PC-9 (cell line): ENCODE results near the gene PHLDA3. TPM values are rescaled to one million over a fixed set of nuclear protein-coding genes. Genes with fewer than 3 reads are reported as not detected.

Experiments used
- Bru-seq: library from RNA; stranded (reverse); fragments of 400-500 nt; gene quantifications from one replicate; lab custom pipeline; 2021; lab: Mats Ljungman, UMichigan
- BruChase-seq, 2 experiments: library from RNA; stranded (reverse); fragments of 400-500 nt; gene quantifications; one replicate each; lab custom pipeline; 2021; lab: Mats Ljungman, UMichigan
- BruUV-seq: library from RNA; stranded (reverse); fragments of 400-500 nt; replicated peaks from 2 replicates; lab custom pipeline; 2021; lab: Mats Ljungman, UMichigan
- CTCF ChIA-PET: fragments of 300-600 bp; sonication (Branson Sonifier 250); formaldehyde crosslinking; loops from one replicate; lab custom pipeline; 2022; ENCODE audit warnings: antibody characterized with exemption; lab: Charles Lee
- POLR2A ChIA-PET: fragments of 300-600 bp; sonication (Branson Sonifier 250); formaldehyde crosslinking; loops from one replicate; lab custom pipeline; 2022; ENCODE audit warnings: antibody characterized with exemption; ENCODE audit not compliant: unreplicated experiment; lab: Charles Lee
- DNase-seq, 2 experiments: peaks; one replicate each; pipeline versions ENCODE4 v3.0.0 to v3.0.0-alpha.2; 2015 to 2022; ENCODE audit warnings: mixed read lengths in 1 of 2
- H2AFZ ChIP-seq: fragments of 200-600 bp; sonication (generic); 2 replicates; pipeline ENCODE4 v1.8.1; 2017; ENCODE audit warnings: antibody characterized with exemption
- H3F3A ChIP-seq: fragments of 200-600 bp; sonication (generic); 2 replicates; pipeline ENCODE4 v1.8.1; 2017; ENCODE audit warnings: antibody characterized with exemption, mild to moderate bottlenecking, low read depth; ENCODE audit not compliant: insufficient read depth
- H3K27ac ChIP-seq: fragments of 200-600 bp; sonication (generic); 2 replicates; pipeline ENCODE4 v1.6.1; 2016; ENCODE audit warnings: mixed run types
- H3K27me3 ChIP-seq: fragments of 200-600 bp; sonication (generic); 2 replicates; pipeline ENCODE4 v1.6.1; 2016; ENCODE audit warnings: low read depth, mixed run types; ENCODE audit not compliant: insufficient read depth
- H3K36me3 ChIP-seq: fragments of 200-600 bp; sonication (generic); 2 replicates; pipeline ENCODE4 v1.6.1; 2016; ENCODE audit warnings: low read depth, mixed run types
- H3K4me1 ChIP-seq: fragments of 200-600 bp; sonication (generic); replicated peaks from 2 replicates; pipeline ENCODE4 v1.6.1; 2016; ENCODE audit warnings: mixed run types; ENCODE audit not compliant: insufficient read depth
- H3K4me2 ChIP-seq: fragments of 200-600 bp; sonication (generic); 2 replicates; pipeline ENCODE4 v1.6.1; 2017; ENCODE audit warnings: mixed run types
- H3K4me3 ChIP-seq: fragments of 200-600 bp; sonication (generic); 2 replicates; pipeline ENCODE4 v1.6.1; 2016; ENCODE audit warnings: mixed run types
- H3K79me2 ChIP-seq: fragments of 200-600 bp; sonication (generic); 2 replicates; pipeline ENCODE4 v1.6.1; 2017; ENCODE audit warnings: low read depth, mixed run types
- H3K9me2 ChIP-seq: fragments of 200-600 bp; sonication (generic); 2 replicates; pipeline ENCODE4 v1.8.1; 2017; ENCODE audit warnings: mild to moderate bottlenecking; ENCODE audit not compliant: insufficient read depth
- H3K9me3 ChIP-seq: fragments of 200-600 bp; sonication (generic); 2 replicates; pipeline ENCODE4 v1.8.1; 2016; ENCODE audit warnings: low read depth; ENCODE audit not compliant: insufficient read depth
- H4K20me1 ChIP-seq: fragments of 200-600 bp; sonication (generic); 2 replicates; pipeline ENCODE4 v1.8.1; 2017; ENCODE audit not compliant: insufficient read depth
- EZH2 ChIP-seq: fragments of 200-600 bp; sonication (generic); IDR thresholded peaks from 2 replicates; pipeline ENCODE4 v1.8.0; 2017; ENCODE audit warnings: antibody characterized with exemption, low read depth
- intact Hi-C: fragments of 100-400 bp; cut with micrococcal nuclease; formaldehyde crosslinking; loops from one replicate; pipeline ENCODE4 v1.10.0; 2022; ENCODE audit not compliant: unreplicated experiment
- long read RNA-seq: library from polyadenylated mRNA; stranded (forward); transcript quantifications from one replicate; pipeline ENCODE4 v2.0.0, GENCODE V29; 2022
- total RNA-seq: library from RNA; stranded (reverse); gene quantifications from 2 replicates; pipeline ENCODE4 v1.2.3, GENCODE V29; 2021
- TF ChIP-seq, protein P1 (sequence below): fragments of 200-600 bp; sonication (generic); conservative IDR thresholded peaks from 2 replicates; pipeline ENCODE4 v1.6.1; 2017; ENCODE audit warnings: mixed run types, antibody characterized with exemption, mild to moderate bottlenecking, moderate library complexity

PHLDA3 gene
- 31.6 and 46.4 TPM in 2 replicates for total RNA-seq
- Bru-seq, nascent RNA = percentile 65 among the genes with signal in this experiment
- percentile 73 among the genes with signal in this experiment for BruChase-seq, experiment 1, labeled RNA remaining after a 2-hour chase
- percentile 72 among the genes with signal in this experiment for BruChase-seq, experiment 2, labeled RNA remaining after a 6-hour chase
- long read RNA-seq, transcript PHLDA3-202 (2 exons, 2,640 nt) = major isoform, 60 of 65 reads
- long read RNA-seq, partial matches to known transcripts = 0 of 65 reads
- long read RNA-seq, other reads (novel, unspliced or antisense) = 5 of 65 reads

DNA sequence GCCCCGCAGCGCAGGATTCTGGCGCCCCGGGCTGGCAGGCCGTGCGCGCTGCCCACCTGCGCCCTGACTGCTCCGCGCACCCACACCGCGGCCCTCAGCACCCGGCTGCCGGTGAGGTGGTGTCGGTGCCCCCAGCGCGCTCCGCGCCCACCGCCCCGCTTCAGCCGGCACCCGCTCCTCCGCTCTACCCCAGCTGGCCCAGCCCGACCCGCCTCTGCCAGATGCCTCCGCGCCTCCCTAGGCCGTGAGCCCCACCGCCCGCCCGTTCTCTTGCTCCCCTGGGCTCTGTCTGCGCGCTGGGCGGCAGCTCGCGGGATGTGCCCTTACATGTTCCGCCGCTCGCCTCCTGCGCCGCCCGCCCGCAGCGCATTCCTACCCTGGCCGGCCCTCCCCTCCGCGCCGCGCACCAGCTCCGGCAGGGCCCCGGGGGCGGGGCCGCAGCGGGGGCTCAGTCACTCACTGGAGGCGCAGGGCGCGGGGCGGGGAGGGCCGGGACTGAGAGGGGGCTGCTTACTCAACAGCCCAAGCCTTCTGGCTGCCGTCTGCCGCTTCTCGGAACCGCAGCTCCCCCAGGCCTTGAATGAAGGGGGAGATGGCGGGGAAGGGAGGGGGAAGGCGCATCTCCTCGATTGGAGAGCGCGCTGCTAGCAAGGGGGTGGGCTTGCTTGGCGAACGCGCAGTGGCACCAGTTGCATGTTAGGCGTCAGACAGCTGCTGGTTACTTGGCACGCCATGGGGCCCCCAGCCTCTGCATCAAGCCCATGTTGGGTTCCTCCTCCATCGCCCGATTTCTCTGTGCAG lies at the start of gene PHLDA3:
TSS of gene PHLDA3 (minus strand) at position 345 of the 801 bp plus-strand sequence. CDS start 402 bp downstream, outside the sequence.
- H3K9me2 ChIP-seq = no peaks in the 10 kb centered on the region; the same call in 1 of the 2 replicates
- H4K20me1 ChIP-seq = no peaks in the 10 kb centered on the region
- peak within 1 kb of the TSS; percentile 100 for H3K4me2 ChIP-seq
- peak within 1 kb of the TSS; percentile 95 for H3K27ac ChIP-seq
- ChIA-PET POLR2A (interaction anchor here (0.5 to 0.7 kb wide), 5 partner anchors 8 to 163 kb away, joined by 3 to 6 read pairs (median 3); partner anchors contain the start of gene CSRP1), CTCF (interaction anchor here (0.7 to 2.0 kb wide), 3 partner anchors 11 to 34 kb away, joined by 4 to 7 read pairs (median 5); no protein-coding TSS in a partner anchor)
- TF ChIP-seq, protein P1, sequence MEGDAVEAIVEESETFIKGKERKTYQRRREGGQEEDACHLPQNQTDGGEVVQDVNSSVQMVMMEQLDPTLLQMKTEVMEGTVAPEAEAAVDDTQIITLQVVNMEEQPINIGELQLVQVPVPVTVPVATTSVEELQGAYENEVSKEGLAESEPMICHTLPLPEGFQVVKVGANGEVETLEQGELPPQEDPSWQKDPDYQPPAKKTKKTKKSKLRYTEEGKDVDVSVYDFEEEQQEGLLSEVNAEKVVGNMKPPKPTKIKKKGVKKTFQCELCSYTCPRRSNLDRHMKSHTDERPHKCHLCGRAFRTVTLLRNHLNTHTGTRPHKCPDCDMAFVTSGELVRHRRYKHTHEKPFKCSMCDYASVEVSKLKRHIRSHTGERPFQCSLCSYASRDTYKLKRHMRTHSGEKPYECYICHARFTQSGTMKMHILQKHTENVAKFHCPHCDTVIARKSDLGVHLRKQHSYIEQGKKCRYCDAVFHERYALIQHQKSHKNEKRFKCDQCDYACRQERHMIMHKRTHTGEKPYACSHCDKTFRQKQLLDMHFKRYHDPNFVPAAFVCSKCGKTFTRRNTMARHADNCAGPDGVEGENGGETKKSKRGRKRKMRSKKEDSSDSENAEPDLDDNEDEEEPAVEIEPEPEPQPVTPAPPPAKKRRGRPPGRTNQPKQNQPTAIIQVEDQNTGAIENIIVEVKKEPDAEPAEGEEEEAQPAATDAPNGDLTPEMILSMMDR = no peak
- TF ChIP-seq EZH2 = no peak
- peak within 1 kb of the TSS; percentile 70 for H2AFZ ChIP-seq
- H3K9me3 ChIP-seq = no peaks in the 10 kb centered on the region
- H3K27me3 ChIP-seq = no peaks in the 10 kb centered on the region
- BruUV-seq = no TSS peak
- peaks cover 31% of the 10 kb centered on the region for H3K4me1 ChIP-seq
- H3F3A ChIP-seq = peaks cover 21% of the 10 kb centered on the region; the same call in 1 of the 2 replicates
- DNase-seq = peak; percentile 63 to 85
- H3K79me2 ChIP-seq = peaks cover 47% of the 10 kb centered on the region
- peaks cover 22% of the 10 kb centered on the region for H3K36me3 ChIP-seq
- intact Hi-C loops = loop anchor here (2.0 to 10.0 kb wide), 2 partner anchors 34 to 876 kb away; partner anchors contain the start of genes PPP1R12B and UBE2T
- H3K4me3 ChIP-seq = peak within 1 kb of the TSS; percentile 97

DNA sequence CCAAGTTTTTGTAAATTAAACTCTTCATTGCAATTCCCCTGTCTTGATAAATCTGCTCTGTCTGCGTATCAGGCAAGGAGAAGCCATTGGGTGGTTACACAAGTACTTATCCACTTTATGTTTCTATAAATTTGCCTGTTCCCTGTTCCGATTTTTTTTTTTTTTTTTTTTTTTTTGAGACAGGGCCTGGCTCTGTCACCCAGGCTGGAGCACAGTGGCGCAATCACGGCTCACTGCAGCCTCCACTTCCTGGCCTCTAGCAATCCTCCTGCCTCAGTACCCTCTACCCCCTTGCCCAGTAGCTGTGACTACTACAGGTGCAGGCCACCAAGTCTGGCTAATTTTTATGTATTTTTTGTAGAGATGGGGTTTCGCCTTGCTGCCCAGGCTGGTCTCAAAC lies 49.1 kb upstream of the PHLDA3 start:
- CTCF ChIA-PET = interaction anchor here (0.7 kb wide), 1 partner anchor 646 kb away, joined by 5 read pairs; no protein-coding TSS in a partner anchor

More for the DNA sequence above, 49.1 kb upstream of the PHLDA3 start:
- intact Hi-C loops = no loop called here
- Histone ChIP-seq H3F3A (peaks cover 31% of the 10 kb centered on the region), H3K27ac (peak overlapping the region; percentile 88), H3K4me3 (no peak overlapping the region), H3K4me2 (peak overlapping the region; percentile 63), H4K20me1 (no peaks in the 10 kb centered on the region), H3K79me2 (no peaks in the 10 kb centered on the region), H3K9me2 (no peaks in the 10 kb centered on the region), H3K4me1 (peaks cover 44% of the 10 kb centered on the region), H3K9me3 (peaks cover 2% of the 10 kb centered on the region), H2AFZ (peak overlapping the region; percentile 1; the same call in 1 of the 2 replicates), H3K27me3 (no peaks in the 10 kb centered on the region), H3K36me3 (no peaks in the 10 kb centered on the region)
- POLR2A ChIA-PET = interaction anchor here (0.7 kb wide), 1 partner anchor 62 kb away, joined by 5 read pairs; no protein-coding TSS in a partner anchor
- no peak for DNase-seq
- TF ChIP-seq EZH2 = no peak
- TF ChIP-seq, protein P1 = no peak
- no TSS peak for BruUV-seq
